Activated naive CD4-positive, alpha-beta T cell treated with Interleukin-2 at 50 U/mL for 16 hours (primary cell): ENCODE data around the gene ANKRD65.
A peak's percentile ranks its signal among the peaks of the same experiment; 100 is the strongest.
"Not testable (repeated sequence)": the region's sequence is repeated elsewhere in the genome, so short reads cannot be mapped to it uniquely, and the experiment has no call there.

Experiments used
- DNase-seq: peaks from one replicate; pipeline ENCODE4 v3.0.0-alpha.2; 2020

The ANKRD65 gene

DNA sequence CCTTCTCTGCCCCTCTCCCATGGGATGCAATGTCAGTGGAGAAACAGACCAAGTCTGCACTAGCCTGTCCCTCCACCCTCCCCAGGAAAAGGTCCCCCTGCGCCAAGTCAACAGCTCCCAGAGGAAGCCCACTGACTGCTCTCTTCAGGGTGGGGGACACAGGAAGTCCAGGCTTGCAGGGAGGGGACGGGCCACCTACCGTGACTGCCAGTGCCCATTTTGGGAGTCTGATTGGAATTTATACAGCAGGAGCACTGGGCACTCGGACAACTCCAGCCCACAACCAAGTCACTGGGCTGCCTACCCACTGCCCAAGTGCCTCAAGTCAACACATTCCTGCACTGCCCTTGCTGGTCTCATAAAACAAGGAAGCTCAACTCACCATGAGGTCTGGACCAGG is 28.1 kb downstream of the ANKRD65 start:
- DNase-seq = no peak

- no peak for DNase-seq
Observed at GRCh38 chr1:1391225-1391624, 29.9 kb downstream of the ANKRD65 start.

GRCh38 chr1:1390675-1391074 is 30.4 kb downstream of the ANKRD65 start:
- no peak for DNase-seq

GRCh38 chr1:1388078-1388472 is 33.0 kb downstream of the ANKRD65 start:
- DNase-seq = no peak

- DNase-seq = no peak
Observed at GRCh38 chr1:1387098-1388077, 33.7 kb downstream of the ANKRD65 start.

GRCh38 chr1:1385931-1386330 is 35.1 kb downstream of the ANKRD65 start:
- DNase-seq = no peak

- DNase-seq = not testable (repeated sequence)
Observed at GRCh38 chr1:1385339-1385738, 35.7 kb downstream of the ANKRD65 start.

DNA sequence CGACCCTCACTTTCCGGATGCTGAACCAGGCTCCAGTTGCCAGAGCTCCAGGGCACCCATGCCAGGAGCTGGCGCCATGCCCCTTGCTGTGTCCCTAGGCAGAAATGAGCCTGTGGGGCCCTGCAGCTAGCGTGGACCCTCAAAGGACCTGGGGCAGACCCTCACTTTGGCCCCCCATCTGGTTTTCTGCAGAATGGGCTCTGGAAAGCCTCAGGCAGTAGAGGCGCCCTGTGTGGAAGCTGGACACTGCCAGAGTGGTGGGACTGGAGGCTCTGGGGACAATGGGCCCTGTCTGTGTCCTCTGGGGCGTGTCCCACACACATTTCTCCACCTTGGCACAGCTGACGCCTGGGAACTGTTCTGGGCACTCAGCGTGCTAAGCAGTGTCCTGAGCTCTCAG is 39.8 kb downstream of the ANKRD65 start:
- DNase-seq = no peak

DNA sequence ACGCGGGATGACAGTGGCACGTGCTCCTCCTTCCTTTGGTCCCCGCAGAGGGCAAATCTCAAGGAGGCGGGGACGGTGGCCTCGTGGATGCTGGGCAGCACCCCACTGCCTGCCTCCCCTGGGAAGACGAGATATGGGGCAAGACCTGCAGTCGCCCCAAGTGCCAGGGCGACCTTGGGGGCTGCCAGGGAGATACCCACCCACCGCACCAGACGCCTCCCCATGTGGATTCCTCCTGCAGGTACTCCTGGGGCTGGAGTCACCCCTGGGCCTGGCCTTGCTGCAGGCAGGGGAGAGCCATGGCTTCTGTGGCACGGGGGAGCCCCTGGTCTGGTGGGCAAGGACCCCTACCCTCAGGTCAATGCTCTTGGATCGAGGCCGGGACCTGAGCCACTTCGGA is 40.2 kb downstream of the ANKRD65 start:
- DNase-seq = no peak

GRCh38 chr1:1377540-1378205 is 43.4 kb downstream of the ANKRD65 start:
- DNase-seq = no peak

GRCh38 chr1:1376551-1377226 is 44.4 kb downstream of the ANKRD65 start:
- DNase-seq = no peak

DNA sequence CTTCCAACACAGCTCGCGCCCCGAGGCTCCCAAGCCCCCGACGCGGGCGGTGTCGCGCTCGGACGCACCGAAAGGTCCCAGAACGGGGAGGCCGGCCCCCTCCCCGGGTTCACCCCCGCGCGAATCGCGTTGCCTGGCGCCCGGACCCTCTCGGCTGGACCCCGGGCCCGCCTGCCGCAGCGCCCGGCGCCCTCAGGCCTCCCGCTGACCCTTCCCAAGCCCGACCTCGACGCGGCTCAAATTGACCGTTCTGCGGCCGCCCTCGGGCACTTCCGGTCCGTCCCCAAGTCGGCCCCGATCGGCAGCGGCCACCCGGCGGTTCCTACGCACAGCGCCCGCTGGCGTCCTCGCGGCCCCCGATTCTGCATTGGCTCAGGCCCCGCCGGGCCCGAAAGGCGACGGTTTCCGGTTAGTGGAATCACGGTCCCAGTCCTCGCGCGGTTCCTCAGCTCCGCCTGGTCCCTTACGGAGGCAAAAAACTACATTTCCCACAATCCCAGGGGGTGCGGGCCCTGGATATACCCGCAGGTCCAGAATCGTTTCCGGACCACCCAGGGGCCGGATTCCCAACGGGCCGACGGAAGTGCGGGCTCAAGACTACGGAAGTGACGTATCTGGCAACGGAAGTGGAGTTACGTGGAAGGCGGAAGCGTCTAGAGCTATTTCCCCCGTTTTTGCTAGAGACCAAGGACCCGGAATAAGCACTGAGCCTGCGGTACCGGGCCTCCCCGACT is 46.0 kb downstream of the ANKRD65 start, which contains the start of gene AURKAIP1:
TSS of gene AURKAIP1 (minus strand) at position 279 of the 734 bp plus-strand sequence. CDS start 451 bp downstream, outside the sequence.
- DNase-seq = peak; percentile 96

GRCh38 chr1:1374589-1374928 is 46.5 kb downstream of the ANKRD65 start:
- no peak for DNase-seq

- DNase-seq = no peak
Observed at GRCh38 chr1:1373815-1374588, 47.1 kb downstream of the ANKRD65 start.

DNA sequence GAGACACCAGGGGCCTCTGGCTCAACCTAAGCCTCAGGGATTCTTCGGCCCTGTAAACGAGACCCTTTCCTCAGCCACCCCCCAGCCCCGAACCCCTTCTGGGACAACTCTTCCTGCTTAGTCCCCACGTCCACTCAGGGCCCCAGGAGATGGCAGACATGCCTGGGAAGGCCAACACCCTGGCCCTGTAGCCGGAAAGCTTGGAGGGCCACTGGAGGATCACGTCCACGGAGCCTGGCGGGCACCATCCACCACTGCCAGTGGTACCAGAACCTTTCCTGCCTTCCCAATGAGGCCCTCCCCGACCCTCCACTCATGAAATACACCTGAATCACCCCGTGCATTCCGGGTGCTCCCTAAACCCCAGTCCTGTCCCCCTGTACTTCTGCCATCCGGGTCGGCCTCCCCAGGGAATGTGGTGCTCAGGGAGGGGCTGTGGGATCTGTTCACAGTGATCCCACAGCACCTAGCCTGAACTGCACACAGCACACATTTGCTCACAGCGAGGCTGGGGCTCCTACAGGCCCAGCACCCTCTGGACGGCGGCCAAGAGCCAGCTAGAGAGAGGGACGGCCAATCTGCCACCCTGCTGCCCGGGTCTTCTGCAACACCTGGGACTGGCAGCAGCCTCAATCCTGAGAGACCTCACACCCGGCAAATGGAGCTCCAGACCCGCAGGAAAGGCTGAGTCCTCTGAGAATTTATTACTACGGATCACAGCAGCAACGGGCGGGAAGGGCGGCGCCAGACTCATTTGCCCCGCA is 47.8 kb downstream of the ANKRD65 start:
- no peak for DNase-seq

DNA sequence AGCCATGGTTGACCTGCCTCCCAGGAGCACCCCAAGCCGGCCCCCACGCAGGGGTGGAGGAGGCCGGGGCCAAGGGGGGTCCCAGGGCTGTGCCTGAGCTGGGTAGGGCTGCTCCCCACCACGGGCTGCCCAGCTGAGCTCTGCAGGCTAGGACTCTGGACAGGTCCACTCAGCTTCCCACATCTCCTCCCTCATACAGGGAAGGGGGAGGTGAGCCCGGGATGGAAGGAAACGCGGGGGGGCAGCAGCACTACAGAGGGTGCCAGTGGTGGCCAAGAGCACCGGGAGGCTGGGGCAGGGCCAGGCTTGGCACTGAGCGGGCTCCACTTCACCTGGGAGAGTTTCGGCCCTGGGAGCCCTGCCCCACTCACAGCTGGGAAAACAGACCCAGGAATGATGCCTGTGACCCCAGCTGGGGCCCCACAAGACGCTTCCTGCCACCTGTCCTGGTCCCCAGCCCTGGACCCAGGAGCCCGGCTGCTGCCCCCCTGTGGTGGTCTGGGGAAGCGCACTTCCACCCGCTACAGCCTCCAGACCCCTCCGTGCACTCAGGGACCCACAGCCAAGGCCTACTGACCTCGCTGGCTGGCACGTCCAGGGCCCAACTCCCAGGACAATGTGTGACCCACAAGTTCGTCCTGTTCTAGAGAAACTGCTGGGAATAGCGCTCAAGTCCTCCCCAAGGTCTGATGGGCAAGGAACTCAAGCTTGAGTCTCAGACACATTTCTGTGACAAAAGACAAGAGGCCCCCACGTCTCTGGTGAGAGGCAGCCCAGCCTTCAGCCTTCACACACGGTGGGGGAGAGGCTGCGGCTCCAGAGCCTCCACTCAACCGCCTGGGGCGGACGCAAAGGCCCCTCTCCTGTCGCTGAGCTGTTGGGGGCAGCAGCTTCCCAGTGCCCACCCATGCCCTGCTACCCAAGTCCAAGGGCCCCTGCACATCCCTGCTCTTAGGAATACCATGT is 49.0 kb downstream of the ANKRD65 start:
- peak; percentile 81 for DNase-seq

DNA sequence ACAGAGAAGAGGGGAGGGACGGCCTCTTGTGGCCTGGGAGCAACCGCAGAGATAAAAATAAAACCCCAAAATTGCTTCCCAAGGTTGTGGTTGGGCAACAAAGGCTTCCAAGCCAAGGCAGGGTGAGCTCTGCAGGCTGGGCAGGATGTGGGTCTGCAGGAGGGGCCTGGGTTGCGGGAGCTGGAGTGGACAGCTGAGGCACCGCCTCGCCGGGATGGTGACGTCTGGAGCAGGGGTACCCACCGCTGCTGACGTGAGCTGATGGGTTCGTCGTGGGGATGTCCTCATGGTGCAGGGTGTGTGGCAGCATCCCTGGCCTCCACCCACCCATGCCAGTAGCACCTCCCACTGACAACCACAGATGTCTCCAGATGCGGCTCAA is 49.7 kb downstream of the ANKRD65 start:
- peak; percentile 50 for DNase-seq

GRCh38 chr1:1370771-1371300 is 50.2 kb downstream of the ANKRD65 start:
- no peak for DNase-seq

DNA sequence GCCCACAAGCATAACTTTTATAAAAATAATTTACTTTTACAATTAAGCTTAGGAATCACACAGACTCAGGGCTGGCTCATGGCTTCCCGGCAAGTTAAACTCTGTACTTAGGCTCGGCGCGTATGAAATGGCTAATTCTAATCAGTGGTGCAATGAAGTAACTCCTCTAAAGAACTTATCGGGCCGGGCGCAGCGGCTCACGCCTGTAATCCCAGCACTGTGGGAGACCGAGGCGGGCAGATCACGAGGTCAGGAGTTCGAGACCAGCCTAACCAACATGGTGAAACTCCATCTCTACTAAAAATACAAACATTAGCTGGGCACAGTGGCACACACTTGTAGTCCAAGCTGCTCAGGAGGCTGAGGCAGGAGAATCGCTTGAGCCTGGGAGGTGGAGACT is 51.0 kb downstream of the ANKRD65 start:
- not testable (repeated sequence) for DNase-seq
